Measurements from ENCODE around the gene ANKRD23.
"Not testable (repeated sequence)": the region's sequence is repeated elsewhere in the genome, so short reads cannot be mapped to it uniquely, and the experiment has no call there.

Gene ANKRD23

GRCh38 chr2:96796497-96796896 is 47.3 kb downstream of the ANKRD23 start:
- DNase-seq (ENCODE audit: low read depth): not testable (repeated sequence)

GRCh38 chr2:96795076-96795475 is 48.7 kb downstream of the ANKRD23 start:
- no peak for DNase-seq (ENCODE audit: low read depth)

- DNase-seq (ENCODE audit: low read depth): no peak
Measured at GRCh38 chr2:96792772-96793749, 50.8 kb downstream of the ANKRD23 start.

- no peak for DNase-seq (ENCODE audit: low read depth)
Measured at GRCh38 chr2:96789245-96789617, 54.6 kb downstream of the ANKRD23 start.

GRCh38 chr2:96788442-96789244 is 55.2 kb downstream of the ANKRD23 start:
- DNase-seq (ENCODE audit: low read depth): no peak
